T-helper 2 cell treated with Interferon-gamma antibody and Interleukin-4, amounts not matched to agents 5 μg/mL and 100 μg/mL, for 36 hours (primary cell): ENCODE measurements around the gene CR2.

Experiments used
- DNase-seq: peaks from one replicate; pipeline ENCODE4 v3.0.0; 2021; ENCODE audit warnings: low spot score
- H3K27ac Mint-ChIP-seq: one replicate; pipeline ENCODE4 v1.8.0; 2021; ENCODE audit warnings: mild to moderate bottlenecking, mixed read lengths
- H3K27me3 Mint-ChIP-seq: one replicate; pipeline ENCODE4 v1.8.0; 2021; ENCODE audit warnings: low read depth, mixed read lengths
- H3K36me3 Mint-ChIP-seq: one replicate; pipeline ENCODE4 v1.8.0; 2021; ENCODE audit warnings: low read depth, mixed read lengths
- H3K4me1 Mint-ChIP-seq: one replicate; pipeline ENCODE4 v1.8.0; 2021; ENCODE audit warnings: low read depth, mixed read lengths
- H3K4me3 Mint-ChIP-seq: one replicate; pipeline ENCODE4 v1.8.0; 2022; ENCODE audit warnings: mild to moderate bottlenecking, moderate library complexity, mixed read lengths
- H3K9me3 Mint-ChIP-seq: one replicate; pipeline ENCODE4 v1.8.0; 2021; ENCODE audit warnings: mixed read lengths

Gene CR2

GRCh38 chr1:207454046-207454964 lies at the start of gene CR2:
TSS of gene CR2 (plus strand) at chr1:207454328. CDS start at chr1:207454419, 91 bp downstream.
- Mint-ChIP-seq H3K4me1 (peaks cover 6% of the 10 kb centered on the region), H3K4me3 (peak within 1 kb of the TSS; percentile 39), H3K27me3 (peaks cover 49% of the 10 kb centered on the region), H3K27ac (no peak within 1 kb of the TSS), H3K9me3 (no peaks in the 10 kb centered on the region), H3K36me3 (no peaks in the 10 kb centered on the region)
- DNase-seq: peak; percentile 30

- DNase-seq: no peak
- Mint-ChIP-seq H3K36me3 (no peaks in the 10 kb centered on the region), H3K27ac (no peak overlapping the region), H3K27me3 (no peaks in the 10 kb centered on the region), H3K4me1 (peaks cover 2% of the 10 kb centered on the region), H3K4me3 (no peak overlapping the region), H3K9me3 (peaks cover 5% of the 10 kb centered on the region)
Observed at GRCh38 chr1:207404849-207405525, 49.1 kb upstream of the CR2 start.

GRCh38 chr1:207405814-207406213 lies 48.3 kb upstream of the CR2 start:
- H3K4me1 Mint-ChIP-seq: peaks cover 2% of the 10 kb centered on the region
- DNase-seq: no peak
- H3K27ac Mint-ChIP-seq: no peak overlapping the region
- H3K36me3 Mint-ChIP-seq: no peaks in the 10 kb centered on the region
- no peaks in the 10 kb centered on the region for H3K27me3 Mint-ChIP-seq
- no peak overlapping the region for H3K4me3 Mint-ChIP-seq
- H3K9me3 Mint-ChIP-seq: peaks cover 5% of the 10 kb centered on the region

GRCh38 chr1:207407655-207408260 lies 46.4 kb upstream of the CR2 start:
- Mint-ChIP-seq H3K4me1 (peaks cover 8% of the 10 kb centered on the region), H3K9me3 (no peaks in the 10 kb centered on the region), H3K27ac (no peak overlapping the region), H3K36me3 (no peaks in the 10 kb centered on the region), H3K4me3 (no peak overlapping the region), H3K27me3 (no peaks in the 10 kb centered on the region)
- no peak for DNase-seq

GRCh38 chr1:207412845-207413244 lies 41.3 kb upstream of the CR2 start:
- H3K9me3 Mint-ChIP-seq: no peaks in the 10 kb centered on the region
- H3K27ac Mint-ChIP-seq: no peak overlapping the region
- H3K27me3 Mint-ChIP-seq: no peaks in the 10 kb centered on the region
- no peak overlapping the region for H3K4me3 Mint-ChIP-seq
- no peaks in the 10 kb centered on the region for H3K36me3 Mint-ChIP-seq
- peaks cover 18% of the 10 kb centered on the region for H3K4me1 Mint-ChIP-seq
- peak; percentile 32 for DNase-seq

GRCh38 chr1:207414606-207415108 lies 39.5 kb upstream of the CR2 start:
- Mint-ChIP-seq H3K27me3 (no peaks in the 10 kb centered on the region), H3K4me3 (no peak overlapping the region), H3K27ac (no peak overlapping the region), H3K36me3 (no peaks in the 10 kb centered on the region), H3K9me3 (no peaks in the 10 kb centered on the region), H3K4me1 (peaks cover 18% of the 10 kb centered on the region)
- DNase-seq: peak; percentile 52

GRCh38 chr1:207417076-207417475 lies 37.1 kb upstream of the CR2 start:
- DNase-seq: no peak
- Mint-ChIP-seq H3K27me3 (peaks cover 2% of the 10 kb centered on the region), H3K27ac (no peak overlapping the region), H3K9me3 (peaks cover 7% of the 10 kb centered on the region), H3K4me1 (peaks cover 16% of the 10 kb centered on the region), H3K36me3 (no peaks in the 10 kb centered on the region), H3K4me3 (no peak overlapping the region)

GRCh38 chr1:207418351-207418750 lies 35.8 kb upstream of the CR2 start:
- no peak for DNase-seq
- H3K9me3 Mint-ChIP-seq: peaks cover 7% of the 10 kb centered on the region
- H3K27ac Mint-ChIP-seq: no peak overlapping the region

GRCh38 chr1:207420109-207420508 lies 34.0 kb upstream of the CR2 start:
- H3K4me3 Mint-ChIP-seq: no peak overlapping the region
- H3K9me3 Mint-ChIP-seq: peaks cover 7% of the 10 kb centered on the region
- DNase-seq: no peak
- H3K27ac Mint-ChIP-seq: no peak overlapping the region
- H3K36me3 Mint-ChIP-seq: no peaks in the 10 kb centered on the region
- peaks cover 2% of the 10 kb centered on the region for H3K27me3 Mint-ChIP-seq
- no peaks in the 10 kb centered on the region for H3K4me1 Mint-ChIP-seq

More at GRCh38 chr1:207418351-207418750, 35.8 kb upstream of the CR2 start:
- H3K36me3 Mint-ChIP-seq: no peaks in the 10 kb centered on the region
- no peak overlapping the region for H3K4me3 Mint-ChIP-seq
- H3K4me1 Mint-ChIP-seq: peaks cover 8% of the 10 kb centered on the region
- H3K27me3 Mint-ChIP-seq: peaks cover 2% of the 10 kb centered on the region

GRCh38 chr1:207421078-207421477 lies 33.0 kb upstream of the CR2 start:
- Mint-ChIP-seq H3K36me3 (no peaks in the 10 kb centered on the region), H3K27ac (no peak overlapping the region), H3K9me3 (peaks cover 7% of the 10 kb centered on the region), H3K27me3 (peaks cover 2% of the 10 kb centered on the region), H3K4me3 (no peak overlapping the region), H3K4me1 (no peaks in the 10 kb centered on the region)
- DNase-seq: no peak

- DNase-seq: no peak
- Mint-ChIP-seq H3K27ac (no peak overlapping the region), H3K36me3 (no peaks in the 10 kb centered on the region), H3K4me1 (no peaks in the 10 kb centered on the region), H3K27me3 (peaks cover 12% of the 10 kb centered on the region), H3K9me3 (peaks cover 7% of the 10 kb centered on the region), H3K4me3 (no peak overlapping the region)
Observed at GRCh38 chr1:207423560-207424292, 30.4 kb upstream of the CR2 start.

GRCh38 chr1:207424570-207425131 lies 29.5 kb upstream of the CR2 start:
- H3K4me1 Mint-ChIP-seq: no peaks in the 10 kb centered on the region
- no peak overlapping the region for H3K4me3 Mint-ChIP-seq
- no peaks in the 10 kb centered on the region for H3K36me3 Mint-ChIP-seq
- peaks cover 7% of the 10 kb centered on the region for H3K9me3 Mint-ChIP-seq
- peaks cover 12% of the 10 kb centered on the region for H3K27me3 Mint-ChIP-seq
- DNase-seq: no peak
- no peak overlapping the region for H3K27ac Mint-ChIP-seq
